HepG2 (cell line): ENCODE results near the gene DNAAF1. TPM values are rescaled to one million over a fixed set of nuclear protein-coding genes. Genes with fewer than 3 reads are reported as not detected.

Source experiments
- DBP ChIP-seq: sonication (generic); formaldehyde crosslinking; IDR thresholded peaks from 2 replicates; pipeline ENCODE4 v1.4.0; 2020; ENCODE audit warnings: missing genetic modification reagents; ENCODE audit errors: not compliant biosample characterization
- ELF3 ChIP-seq: IDR thresholded peaks from 2 replicates; pipeline ENCODE4 v1.6.1; 2016; ENCODE audit warnings: missing genetic modification reagents, missing compliant biosample characterization
- EZH2 ChIP-seq: conservative IDR thresholded peaks from 2 replicates; pipeline ENCODE4 v1.6.1; 2012; ENCODE audit warnings: mild to moderate bottlenecking, low read depth, low read length, moderate library complexity
- GABPB1 ChIP-seq: IDR thresholded peaks from 2 replicates; pipeline ENCODE4 v1.6.1; 2016; ENCODE audit warnings: mild to moderate bottlenecking, missing genetic modification reagents, moderate library complexity, missing compliant biosample characterization
- GPN1 ChIP-seq: sonication (generic); formaldehyde crosslinking; IDR thresholded peaks from 2 replicates; pipeline ENCODE4 v1.5.1; 2020; ENCODE audit warnings: missing genetic modification reagents, borderline replicate concordance
- HMGXB4 ChIP-seq, 2 experiments: sonication (generic) in 1 of 2; formaldehyde crosslinking in 1 of 2; IDR thresholded peaks; 2 replicates each; pipeline versions ENCODE4 v1.4.0 to v1.6.1; 2018 to 2020; ENCODE audit warnings: missing genetic modification reagents in 2 of 2, borderline replicate concordance in 1 of 2, low read depth in 1 of 2, mild to moderate bottlenecking in 1 of 2, missing biosample characterization in 1 of 2
- IRF9 ChIP-seq: sonication (generic); formaldehyde crosslinking; IDR thresholded peaks from 2 replicates; pipeline ENCODE4 v1.8.0; 2022; ENCODE audit warnings: missing genetic modification reagents, mild to moderate bottlenecking, borderline replicate concordance
- NBN ChIP-seq: fragments of 450-650 bp; conservative IDR thresholded peaks from 2 replicates; pipeline ENCODE4 v1.6.1; 2017
- SIX4 ChIP-seq: sonication (generic); formaldehyde crosslinking; IDR thresholded peaks from 2 replicates; pipeline ENCODE4 v1.4.0; 2020; ENCODE audit warnings: missing genetic modification reagents
- SRY ChIP-seq: sonication (generic); formaldehyde crosslinking; IDR thresholded peaks from 2 replicates; pipeline ENCODE4 v1.8.0; 2022; ENCODE audit warnings: mild to moderate bottlenecking, missing genetic modification reagents
- SUZ12 ChIP-seq: fragments of 150-350 bp; IDR thresholded peaks from 2 replicates; pipeline ENCODE4 v1.6.1; 2014; ENCODE audit warnings: low read depth, low read length
- TBP ChIP-seq: sonication (generic); formaldehyde crosslinking; IDR thresholded peaks from 2 replicates; pipeline ENCODE4 v1.5.0; 2020; ENCODE audit warnings: missing genetic modification reagents
- ZC3H4 ChIP-seq: sonication (generic); formaldehyde crosslinking; IDR thresholded peaks from 2 replicates; pipeline ENCODE4 v1.4.0; 2020; ENCODE audit warnings: missing genetic modification reagents, borderline replicate concordance
- ZHX1 ChIP-seq: sonication (generic); formaldehyde crosslinking; IDR thresholded peaks from 2 replicates; pipeline ENCODE4 v1.8.1; 2022; ENCODE audit warnings: low read depth, mild to moderate bottlenecking, missing genetic modification reagents
- ZNF251 ChIP-seq: sonication (generic); formaldehyde crosslinking; IDR thresholded peaks from 2 replicates; pipeline ENCODE4 v1.9.0; 2021; ENCODE audit warnings: mild to moderate bottlenecking, missing genetic modification reagents
- ZNF3 ChIP-seq: IDR thresholded peaks from 2 replicates; pipeline ENCODE4 v1.7.0; 2017; ENCODE audit warnings: inconsistent platforms
- ZNF550 ChIP-seq: sonication (generic); formaldehyde crosslinking; IDR thresholded peaks from 2 replicates; pipeline ENCODE4 v1.4.0; 2020; ENCODE audit warnings: mild to moderate bottlenecking, missing genetic modification reagents, borderline replicate concordance
- ZNF556 ChIP-seq: sonication (generic); formaldehyde crosslinking; IDR thresholded peaks from 2 replicates; pipeline ENCODE4 v1.4.0; 2020; ENCODE audit warnings: mild to moderate bottlenecking, missing genetic modification reagents, borderline replicate concordance
- ZNF652 ChIP-seq: IDR thresholded peaks from 2 replicates; pipeline ENCODE4 v1.6.1; 2016; ENCODE audit warnings: low read depth, borderline replicate concordance
- ZNF678 ChIP-seq: sonication (generic); formaldehyde crosslinking; IDR thresholded peaks from 2 replicates; pipeline ENCODE4 v1.4.0; 2020; ENCODE audit warnings: mild to moderate bottlenecking, missing genetic modification reagents
- ZNF7 ChIP-seq: IDR thresholded peaks from 2 replicates; pipeline ENCODE4 v1.6.1; 2016; ENCODE audit warnings: missing biosample characterization, missing genetic modification reagents
- ZNF737 ChIP-seq: sonication (generic); formaldehyde crosslinking; IDR thresholded peaks from 2 replicates; pipeline ENCODE4 v1.5.0; 2020; ENCODE audit warnings: missing genetic modification reagents, mild to moderate bottlenecking, borderline replicate concordance
- ZNF761 ChIP-seq: sonication (generic); formaldehyde crosslinking; conservative IDR thresholded peaks from 2 replicates; pipeline ENCODE4 v1.4.0; 2020; ENCODE audit warnings: mild to moderate bottlenecking, missing genetic modification reagents
- polyA plus RNA-seq, 8 experiments: library from polyadenylated mRNA; depleted of rRNA in 3 of 8; stranded (reverse) in 7 of 8; unstranded in 1 of 8; fragments of >200 nt; fragmentation: Illumina TruSeq in 4 of 8; extraction: Trizol in 4 of 8; gene quantifications; 2 replicates each; pipeline versions ENCODE4 v1.2.1 to v1.2.3, GENCODE V29; 2011 to 2016; ENCODE audit warnings: low read depth in 4 of 8, missing spikeins in 1 of 8, mixed read lengths in 1 of 8; ENCODE audit not compliant: insufficient read depth in 1 of 8
- total RNA-seq, 5 experiments: library from RNA; depleted of rRNA; stranded (reverse); fragments of >200 nt; fragmentation: Illumina TruSeq; extraction: Trizol; gene quantifications; 2 replicates each; pipeline ENCODE4 v1.2.3, GENCODE V29; 2016; ENCODE audit warnings: low read depth in 1 of 5
- TF ChIP-seq, protein P1 (sequence below): IDR thresholded peaks from 2 replicates; pipeline ENCODE4 v1.6.1; 2016

Gene DNAAF1
- total and polyA plus RNA-seq, 2 of the 13 experiments (the other 11 are each of a cell fraction or from before 2014, with no cell fraction given): 0.04 TPM; not detected in 1

GRCh38 chr16:84096447-84097005 lies 48.6 kb upstream of the DNAAF1 start (continued):
- no peak for TF ChIP-seq TBP
- no peak for TF ChIP-seq ZHX1 (CRISPR knock-in tag)
- no peak for TF ChIP-seq SRY (CRISPR knock-in tag)
- TF ChIP-seq ZNF737 (CRISPR knock-in tag): no peak
- TF ChIP-seq HMGXB4 (CRISPR knock-in tag; IDR thresholded peaks at IDR 0.05; ENCODE audit: borderline replicate concordance in 1 of 2, low read depth in 1 of 2): no peak
- no peak for TF ChIP-seq ZNF678 (CRISPR knock-in tag)
- TF ChIP-seq ZC3H4 (CRISPR knock-in tag): no peak
- no peak for TF ChIP-seq EZH2
- no peak for TF ChIP-seq GPN1 (CRISPR knock-in tag)
- peak; percentile 16; the same call in 1 of the 2 replicates for TF ChIP-seq ZNF652 (CRISPR knock-in tag)
- no peak for TF ChIP-seq ZNF761 (CRISPR knock-in tag)
- TF ChIP-seq ELF3 (CRISPR knock-in tag): peak; percentile 52
- TF ChIP-seq NBN: no peak
- no peak for TF ChIP-seq ZNF550
- TF ChIP-seq SUZ12: no peak
- peak; percentile 89 for TF ChIP-seq ZNF3 (CRISPR knock-in tag)
- no peak; the same call in 1 of the 2 replicates for TF ChIP-seq IRF9
- no peak for TF ChIP-seq ZNF556 (CRISPR knock-in tag)
- TF ChIP-seq DBP (CRISPR knock-in tag): no peak
- TF ChIP-seq, protein P1, sequence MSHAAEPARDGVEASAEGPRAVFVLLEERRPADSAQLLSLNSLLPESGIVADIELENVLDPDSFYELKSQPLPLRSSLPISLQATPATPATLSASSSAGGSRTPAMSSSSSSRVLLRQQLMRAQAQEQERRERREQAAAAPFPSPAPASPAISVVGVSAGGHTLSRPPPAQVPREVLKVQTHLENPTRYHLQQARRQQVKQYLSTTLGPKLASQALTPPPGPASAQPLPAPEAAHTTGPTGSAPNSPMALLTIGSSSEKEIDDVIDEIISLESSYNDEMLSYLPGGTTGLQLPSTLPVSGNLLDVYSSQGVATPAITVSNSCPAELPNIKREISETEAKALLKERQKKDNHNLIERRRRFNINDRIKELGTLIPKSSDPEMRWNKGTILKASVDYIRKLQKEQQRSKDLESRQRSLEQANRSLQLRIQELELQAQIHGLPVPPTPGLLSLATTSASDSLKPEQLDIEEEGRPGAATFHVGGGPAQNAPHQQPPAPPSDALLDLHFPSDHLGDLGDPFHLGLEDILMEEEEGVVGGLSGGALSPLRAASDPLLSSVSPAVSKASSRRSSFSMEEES (CRISPR knock-in tag): peak; percentile 71
- TF ChIP-seq ZNF7 (CRISPR knock-in tag): no peak
- no peak for TF ChIP-seq GABPB1 (CRISPR knock-in tag)
- no peak for TF ChIP-seq ZNF251
- TF ChIP-seq SIX4 (CRISPR knock-in tag): peak; percentile 58; the same call in 1 of the 2 replicates
